Brain microvascular endothelial cell (primary cell): ENCODE measurements around the gene OASL.
A peak's percentile ranks its signal among the peaks of the same experiment; 100 is the strongest.

ENCODE experiments used
- DNase-seq: peaks from one replicate; pipeline ENCODE4 v3.0.0-alpha.2; 2020
- H3K27ac ChIP-seq: fragments of 250-450 bp; sonication (Bioruptor Pico); 2 replicates; pipeline ENCODE4 v1.5.1; 2020; ENCODE audit warnings: mild to moderate bottlenecking, moderate library complexity
- H3K27me3 ChIP-seq: fragments of 250-450 bp; sonication (Bioruptor Pico); replicated peaks from 2 replicates; pipeline ENCODE4 v1.5.1; 2020; ENCODE audit warnings: mild to moderate bottlenecking
- H3K36me3 ChIP-seq: fragments of 250-450 bp; sonication (Bioruptor Pico); replicated peaks from 2 replicates; pipeline ENCODE4 v1.5.1; 2020; ENCODE audit warnings: mild to moderate bottlenecking
- H3K4me3 ChIP-seq: 2 replicates; pipeline ENCODE4 v1.5.1; 2011; ENCODE audit warnings: low read depth, mild to moderate bottlenecking, control low read depth, low read length, moderate library complexity
- CTCF ChIP-seq: IDR thresholded peaks from 2 replicates; pipeline ENCODE4 v1.5.1; 2011; ENCODE audit warnings: low read depth, mild to moderate bottlenecking, moderate library complexity, low read length, control low read depth, inconsistent platforms; ENCODE audit errors: missing control alignments
- in situ Hi-C: cut with HindIII; loops from 2 replicates; pipeline ENCODE4 v1.10.0; 2017; ENCODE audit warnings: low sequenced_read_pairs, low pct_ligation_motif_present

OASL gene

GRCh38 chr12:121011820-121012219, 27.2 kb downstream of the OASL start:
- in situ Hi-C loops: no loop called here
- H3K27ac ChIP-seq: no peak overlapping the region
- no peaks in the 10 kb centered on the region for H3K27me3 ChIP-seq
- no peak for DNase-seq
- no peak overlapping the region for H3K4me3 ChIP-seq
- TF ChIP-seq CTCF: no peak
- peaks cover 23% of the 10 kb centered on the region for H3K36me3 ChIP-seq

GRCh38 chr12:121010860-121011259, 28.2 kb downstream of the OASL start:
- in situ Hi-C loops: no loop called here
- no peak overlapping the region for H3K4me3 ChIP-seq
- H3K27me3 ChIP-seq: no peaks in the 10 kb centered on the region
- DNase-seq: no peak
- peaks cover 23% of the 10 kb centered on the region for H3K36me3 ChIP-seq
- no peak overlapping the region for H3K27ac ChIP-seq
- TF ChIP-seq CTCF: no peak

- in situ Hi-C loops: no loop called here
- H3K27me3 ChIP-seq: no peaks in the 10 kb centered on the region
Observed at GRCh38 chr12:121009741-121010140, 29.3 kb downstream of the OASL start.

GRCh38 chr12:121008347-121009098, 30.5 kb downstream of the OASL start:
- in situ Hi-C loops: no loop called here
- H3K36me3 ChIP-seq: peaks cover 36% of the 10 kb centered on the region
- no peak for DNase-seq

More at GRCh38 chr12:121009741-121010140, 29.3 kb downstream of the OASL start:
- peak; percentile 53 for DNase-seq
- Histone ChIP-seq H3K36me3 (peaks cover 24% of the 10 kb centered on the region), H3K27ac (no peak overlapping the region), H3K4me3 (no peak overlapping the region)
- peak; percentile 67 for TF ChIP-seq CTCF

GRCh38 chr12:121005346-121005815, 33.7 kb downstream of the OASL start:
- peak; percentile 86 for TF ChIP-seq CTCF
- in situ Hi-C loops: no loop called here
- peak; percentile 52 for DNase-seq
- Histone ChIP-seq H3K4me3 (no peak overlapping the region), H3K27ac (no peak overlapping the region), H3K27me3 (no peaks in the 10 kb centered on the region), H3K36me3 (peaks cover 36% of the 10 kb centered on the region)

More at GRCh38 chr12:121008347-121009098, 30.5 kb downstream of the OASL start:
- no peak overlapping the region for H3K4me3 ChIP-seq
- H3K27ac ChIP-seq: no peak overlapping the region
- no peaks in the 10 kb centered on the region for H3K27me3 ChIP-seq
- TF ChIP-seq CTCF: no peak

GRCh38 chr12:121004253-121004815, 34.7 kb downstream of the OASL start:
- no peak for TF ChIP-seq CTCF
- Histone ChIP-seq H3K4me3 (no peak overlapping the region), H3K36me3 (peaks cover 30% of the 10 kb centered on the region), H3K27ac (no peak overlapping the region), H3K27me3 (no peaks in the 10 kb centered on the region)
- no peak for DNase-seq
- in situ Hi-C loops: no loop called here
